ENCODE results near the gene CARD9. TPM values are rescaled to one million over a fixed set of nuclear protein-coding genes. Genes with fewer than 3 reads are reported as not detected.
A peak's percentile ranks its signal among the peaks of the same experiment; 100 is the strongest.

CARD9 gene
- total and polyA plus RNA-seq, 2 of the 8 experiments (the other 6 are each of a cell fraction or from before 2014, with no cell fraction given) = 0.15 to 1.1 TPM

- Histone ChIP-seq H4K5ac (ENCODE audit: insufficient read length, low read depth, low read length) (no peak overlapping the region), H3K27ac (ENCODE audit: low read depth, low read length) (peak overlapping the region; percentile 19; the same call in 1 of the 2 replicates), H3K9me3 (ENCODE audit: insufficient read depth in 2 of 2, low read depth in 1 of 2, low read length in 1 of 2) (no peaks in the 10 kb centered on the region), H3K79me2 (ENCODE audit: control insufficient read depth in 1 of 2, insufficient read depth in 2 of 2, low read length in 2 of 2) (peaks cover 0 to 26% of the 10 kb centered on the region in 2 experiments; a peak in 2 of 4 replicates), H3K27me3 (replicated peaks in 1 of 4; ENCODE audit: control insufficient read depth in 3 of 4, extremely low read depth in 1 of 4, insufficient read depth in 3 of 4, low read length in 3 of 4) (no peaks in the 10 kb centered on the region), H2AK5ac (ENCODE audit: low read depth, low read length) (no peak overlapping the region), H3K23ac (ENCODE audit: insufficient read length) (no peak overlapping the region), H3K4me2 (ENCODE audit: insufficient read depth in 1 of 2, low read depth in 2 of 2, low read length in 2 of 2) (no peak overlapping the region), H3K18ac (ENCODE audit: extremely low read depth, low read length) (no peak overlapping the region), H2BK15ac (ENCODE audit: low read length) (no peak overlapping the region), H3K4ac (replicated peaks; ENCODE audit: insufficient read length, low read depth, low read length) (peak overlapping the region; percentile 7), H4K8ac (ENCODE audit: extremely low read depth, insufficient read depth, low read length) (peak overlapping the region; percentile 15; the same call in 1 of the 2 replicates), H3K4me1 (replicated peaks in 1 of 4; ENCODE audit: control insufficient read depth in 3 of 4, insufficient read depth in 4 of 4, low read length in 3 of 4) (peaks cover 0 to 10% (median 7%) of the 10 kb centered on the region in 4 experiments; a peak in 5 of 7 replicates), H3K9ac (replicated peaks in 1 of 4; ENCODE audit: extremely low read depth in 1 of 4, low read depth in 3 of 4, low read length in 3 of 4) (no peak overlapping the region), H3K79me1 (ENCODE audit: low read depth, low read length) (peaks cover 12% of the 10 kb centered on the region; the same call in 1 of the 2 replicates), H2BK5ac (ENCODE audit: low read depth, low read length) (no peak overlapping the region), H3K4me3 (ENCODE audit: extremely low read depth in 1 of 4, insufficient read depth in 2 of 4, low read depth in 3 of 4, low read length in 4 of 4) (no peak overlapping the region), H2AFZ (ENCODE audit: low read length) (no peak overlapping the region), H3K56ac (replicated peaks; ENCODE audit: insufficient read length, low read depth, low read length) (no peak overlapping the region), H3K23me2 (ENCODE audit: low read depth, low read length) (peaks cover 6% of the 10 kb centered on the region; the same call in 1 of the 2 replicates), H2BK20ac (ENCODE audit: low read length) (no peak overlapping the region), H3K36me3 (ENCODE audit: control insufficient read depth in 2 of 4, insufficient read depth in 4 of 4, low read length in 3 of 4) (peaks cover 24 to 52% (median 43%) of the 10 kb centered on the region in 4 experiments), H4K20me1 (replicated peaks in 1 of 2; ENCODE audit: control insufficient read depth in 1 of 2, insufficient read depth in 2 of 2, low read length in 2 of 2) (peaks cover 2 to 11% of the 10 kb centered on the region in 2 experiments), H4K91ac (replicated peaks; ENCODE audit: insufficient read length, low read length) (no peak overlapping the region), H2BK120ac (replicated peaks; ENCODE audit: low read depth, low read length) (no peak overlapping the region), H3K14ac (ENCODE audit: insufficient read length) (no peak overlapping the region), H2BK12ac (ENCODE audit: low read depth, low read length) (no peak overlapping the region)
- DNase-seq (ENCODE audit: low read depth in 1 of 2, low spot score in 2 of 2) (no peak), FAIRE-seq (no peak)
- 93% methylated on average over 18 of the region's 18 CpGs; no CpG with 5 or more reads in 1 of the 2 experiments for WGBS, 2 experiments (ENCODE audit: extremely low coverage in 1 of 2, insufficient coverage in 1 of 2, insufficient read length in 1 of 2, insufficient replicate concordance in 2 of 2, low coverage in 1 of 2, low lambda C conversion rate in 2 of 2, missing lambda C conversion rate in 1 of 2)
- TF ChIP-seq POLR2AphosphoS5 (IDR thresholded peaks at IDR 0.05; ENCODE audit: low read depth, low read length) (peak; percentile 26; the same call in 1 of the 2 replicates), CBX5 (IDR thresholded peaks at IDR 0.05; ENCODE audit: low read depth, low read length) (no peak)
- CTCF ChIA-PET (ENCODE audit: partially characterized antibody) = interaction anchor here (0.5 to 3.4 kb wide), 23 partner anchors 8 to 275 kb away, joined by 3 to 26 read pairs (median 4); partner anchors contain the start of genes ENTR1 and PMPCA
- POLR2A ChIA-PET (ENCODE audit: partially characterized antibody) = interaction anchor here (0.8 to 14.6 kb wide), 21 partner anchors 10 to 480 kb away, joined by 3 to 139 read pairs (median 5); partner anchors contain the start of genes DNLZ, ENTR1 and PMPCA
These were observed 27.9 kb upstream of the CARD9 start for GRCh38 chr9:136401173-136401922.
